LNCAP (cell line): Measurements from ENCODE around the gene LRRC26.

Source experiments
- CTCF ChIP-seq: fragments of 450-650 bp; IDR thresholded peaks from 2 replicates; pipeline ENCODE4 v1.5.1; 2017; ENCODE audit warnings: mild to moderate bottlenecking

The LRRC26 gene

GRCh38 chr9:137141976-137142936 lies 27.6 kb downstream of the LRRC26 start:
- TF ChIP-seq CTCF: no peak

- TF ChIP-seq CTCF: no peak
Measured at GRCh38 chr9:137141050-137141810, 28.6 kb downstream of the LRRC26 start.

- no peak for TF ChIP-seq CTCF
Measured at GRCh38 chr9:137140151-137141012, 29.5 kb downstream of the LRRC26 start.

- TF ChIP-seq CTCF: no peak
Measured at GRCh38 chr9:137139468-137140150, 30.2 kb downstream of the LRRC26 start.

GRCh38 chr9:137138722-137139467 lies 31.0 kb downstream of the LRRC26 start, which contains the start of gene GRIN1:
Gene GRIN1 (plus strand): TSS chr9:137139154. CDS start chr9:137139487, 333 bp downstream.
- no peak for TF ChIP-seq CTCF

- no peak for TF ChIP-seq CTCF
Measured at GRCh38 chr9:137138058-137138721, 31.7 kb downstream of the LRRC26 start.
